ENCODE data around the gene ARMC9. TPM values are rescaled to one million over a fixed set of nuclear protein-coding genes. Genes with fewer than 3 reads are reported as not detected.

The ARMC9 gene
- total and polyA plus RNA-seq, 7 donors, result 1.4 to 18.4 (median 2.2) TPM

GRCh38 chr2:231188506-231189170 is 9.8 kb upstream of the ARMC9 start:
- ATAC-seq (no peak), DNase-seq (no peak)
- 94 to 97% (median 95%) methylated on average over 6 of the region's 6 CpGs for WGBS, 3 donors
- Histone ChIP-seq H3K27me3 (ENCODE audit: insufficient read depth in 3 of 3, low read length in 2 of 3) (no peaks in the 10 kb centered on the region), H3K27ac (peak overlapping the region; percentile 85), H3K4me1 (peaks cover 34% of the 10 kb centered on the region), H3K4me3 (no peak overlapping the region), H3K36me3 (ENCODE audit: insufficient read depth in 1 of 2, low read depth in 1 of 2) (no peaks in the 10 kb centered on the region), H3K9me3 (no peaks in the 10 kb centered on the region)
- no peak for TF ChIP-seq CTCF (IDR thresholded peaks at IDR 0.05)
- intact Hi-C loops (cut with DNase I), result no loop called here

- H3K36me3 ChIP-seq (ENCODE audit: insufficient read depth in 1 of 2, low read depth in 1 of 2), result no peaks in the 10 kb centered on the region
- no peak for TF ChIP-seq CTCF (IDR thresholded peaks at IDR 0.05)
- H3K9me3 ChIP-seq, result no peaks in the 10 kb centered on the region
- H3K4me3 ChIP-seq, result no peak overlapping the region
- intact Hi-C loops (cut with DNase I), result no loop called here
- no peak for DNase-seq
- no peak for ATAC-seq
- 93 to 96% (median 94%) methylated on average over 8 of the region's 8 CpGs for WGBS, 3 donors
- H3K4me1 ChIP-seq, result peaks cover 34% of the 10 kb centered on the region
- no peaks in the 10 kb centered on the region for H3K27me3 ChIP-seq (ENCODE audit: insufficient read depth in 3 of 3, low read length in 2 of 3)
- peak overlapping the region; percentile 85 for H3K27ac ChIP-seq
Observed at GRCh38 chr2:231189171-231189530, 9.3 kb upstream of the ARMC9 start.

- Histone ChIP-seq H3K36me3 (ENCODE audit: insufficient read depth in 1 of 2, low read depth in 1 of 2) (no peaks in the 10 kb centered on the region), H3K4me3 (peak overlapping the region; percentile 62), H3K27ac (peak overlapping the region; percentile 85), H3K9me3 (no peaks in the 10 kb centered on the region), H3K4me1 (peaks cover 34% of the 10 kb centered on the region), H3K27me3 (ENCODE audit: insufficient read depth in 3 of 3, low read length in 2 of 3) (no peaks in the 10 kb centered on the region)
- DNase-seq (peak; percentile 74 to 76), ATAC-seq (peak; percentile 67 to 80 (median 72))
- intact Hi-C loops (cut with DNase I), result loop anchor here in 1 of 2 donors (10.0 kb wide), 1 partner anchor 85 kb away; no protein-coding TSS in a partner anchor
- TF ChIP-seq CTCF (IDR thresholded peaks at IDR 0.05), result no peak
- WGBS, 3 donors, result 31 to 61% (median 35%) methylated on average over 22 of the region's 22 CpGs
Observed at GRCh38 chr2:231189571-231190495, 8.6 kb upstream of the ARMC9 start.

GRCh38 chr2:231190531-231191197 is 7.8 kb upstream of the ARMC9 start:
- H3K4me3 ChIP-seq, result peak overlapping the region; percentile 62
- no peaks in the 10 kb centered on the region for H3K9me3 ChIP-seq
- WGBS, 3 donors, result 9 to 18% (median 9%) methylated on average over 34 to 42 of the region's 42 CpGs
- ATAC-seq (peak; percentile 59 to 78 (median 62)), DNase-seq (peak; percentile 78 to 82)
- intact Hi-C loops (cut with DNase I), result loop anchor here in 1 of 2 donors (10.0 kb wide), 1 partner anchor 86 kb away; no protein-coding TSS in a partner anchor
- no peaks in the 10 kb centered on the region for H3K27me3 ChIP-seq (ENCODE audit: insufficient read depth in 3 of 3, low read length in 2 of 3)
- peaks cover 30% of the 10 kb centered on the region for H3K4me1 ChIP-seq
- no peaks in the 10 kb centered on the region for H3K36me3 ChIP-seq (ENCODE audit: insufficient read depth in 1 of 2, low read depth in 1 of 2)
- TF ChIP-seq CTCF (IDR thresholded peaks at IDR 0.05), result no peak
- peak overlapping the region; percentile 85 for H3K27ac ChIP-seq

All from psoas muscle (tissue), 8 donors.